IMR-90 (cell line): ENCODE measurements around the gene LAMA3. TPM values are rescaled to one million over a fixed set of nuclear protein-coding genes. Genes with fewer than 3 reads are reported as not detected.

Experiments used
- ATAC-seq: fragments of 200-7000 bp; cut with Tn5 transposase; 2 replicates; pipeline ENCODE4 v1.9.1; 2020; ENCODE audit warnings: low read depth, mild to moderate bottlenecking, moderate library complexity
- BruUV-seq: library from RNA; stranded (reverse); fragments of 400-500 nt; replicated peaks from 2 replicates; lab custom pipeline; 2021; lab: Mats Ljungman, UMichigan
- CTCF ChIA-PET: fragments of 300-600 bp; formaldehyde crosslinking; extraction: SDS; loops from one replicate; lab custom pipeline; 2021; ENCODE audit warnings: antibody characterized with exemption; lab: Yijun Ruan, JAX
- POLR2A ChIA-PET: fragments of 300-600 bp; sonication (Branson Sonifier 250); formaldehyde crosslinking; loops from one replicate; lab custom pipeline; 2022; ENCODE audit warnings: antibody characterized with exemption; ENCODE audit not compliant: unreplicated experiment; lab: Charles Lee
- DNase-seq: peaks from one replicate; pipeline ENCODE4 v3.0.0; 2013
- H2AFZ ChIP-seq: replicated peaks from 2 replicates; pipeline ENCODE3; 2013; ENCODE audit warnings: low read length, mild to moderate bottlenecking; ENCODE audit not compliant: poor library complexity
- H2AK5ac ChIP-seq: 2 replicates; pipeline ENCODE4 v1.6.1; 2013; ENCODE audit warnings: low read depth, low read length, inconsistent platforms
- H2AK9ac ChIP-seq: replicated peaks from 2 replicates; pipeline ENCODE3; 2013; ENCODE audit warnings: mild to moderate bottlenecking, low read depth, low read length, moderate library complexity; ENCODE audit not compliant: poor library complexity
- H2BK120ac ChIP-seq: 2 replicates; pipeline ENCODE4 v1.6.1; 2013; ENCODE audit warnings: low read depth, low read length, inconsistent platforms
- H2BK15ac ChIP-seq: 3 replicates; pipeline ENCODE4 v1.6.1; 2013; ENCODE audit warnings: low read depth, low read length, inconsistent platforms
- H2BK20ac ChIP-seq: 2 replicates; pipeline ENCODE4 v1.6.1; 2013; ENCODE audit warnings: low read depth, mild to moderate bottlenecking, inconsistent platforms, low read length, moderate library complexity
- H2BK5ac ChIP-seq: 2 replicates; pipeline ENCODE4 v1.6.1; 2013; ENCODE audit warnings: mild to moderate bottlenecking, low read depth, low read length, inconsistent platforms; ENCODE audit not compliant: poor library complexity, severe bottlenecking
- H3K14ac ChIP-seq: replicated peaks from 2 replicates; pipeline ENCODE4 v1.6.1; 2013; ENCODE audit warnings: low read depth, low read length, inconsistent platforms
- H3K18ac ChIP-seq: 2 replicates; pipeline ENCODE4 v1.6.1; 2013; ENCODE audit warnings: low read depth, low read length, control low read depth
- H3K23ac ChIP-seq: 2 replicates; pipeline ENCODE4 v1.6.1; 2013; ENCODE audit warnings: low read depth, low read length, inconsistent platforms
- H3K27ac ChIP-seq: 2 replicates; pipeline ENCODE4 v1.5.1; 2013; ENCODE audit warnings: mild to moderate bottlenecking, control low read depth, low read length; ENCODE audit not compliant: insufficient read depth
- H3K27me3 ChIP-seq: 2 replicates; pipeline ENCODE4 v1.6.1; 2013; ENCODE audit warnings: low read length; ENCODE audit not compliant: control insufficient read depth, insufficient read depth
- H3K36me3 ChIP-seq: 2 replicates; pipeline ENCODE4 v1.6.1; 2013; ENCODE audit warnings: low read length, mixed read lengths; ENCODE audit not compliant: control insufficient read depth, insufficient read depth
- H3K4ac ChIP-seq: 2 replicates; pipeline ENCODE4 v1.6.1; 2013; ENCODE audit warnings: low read depth, low read length, inconsistent platforms
- H3K4me1 ChIP-seq: 2 replicates; pipeline ENCODE4 v1.6.1; 2013; ENCODE audit warnings: low read length, mixed read lengths; ENCODE audit not compliant: control insufficient read depth, insufficient read depth
- H3K4me2 ChIP-seq: 2 replicates; pipeline ENCODE4 v1.6.1; 2013; ENCODE audit warnings: low read depth, mild to moderate bottlenecking, control low read depth, low read length, moderate library complexity
- H3K4me3 ChIP-seq: 2 replicates; pipeline ENCODE4 v1.5.1; 2013; ENCODE audit warnings: low read depth, mild to moderate bottlenecking, control low read depth, low read length, moderate library complexity; ENCODE audit not compliant: insufficient read depth
- H3K56ac ChIP-seq: 2 replicates; pipeline ENCODE4 v1.6.1; 2013; ENCODE audit warnings: low read length, inconsistent platforms; ENCODE audit not compliant: insufficient read depth; ENCODE audit errors: extremely low read depth
- H3K79me1 ChIP-seq, 2 experiments: 2 replicates each; pipeline ENCODE4 v1.6.1; 2013; ENCODE audit warnings: low read length in 2 of 2, inconsistent platforms in 1 of 2, low read depth in 1 of 2
- H3K9ac ChIP-seq: 2 replicates; pipeline ENCODE4 v1.6.1; 2013; ENCODE audit warnings: low read depth, low read length, control low read depth
- H3K9me1 ChIP-seq: 2 replicates; pipeline ENCODE4 v1.6.1; 2013; ENCODE audit warnings: low read length, inconsistent platforms; ENCODE audit not compliant: insufficient read depth
- H3K9me3 ChIP-seq: 2 replicates; pipeline ENCODE4 v1.6.1; 2013; ENCODE audit warnings: low read length; ENCODE audit not compliant: control insufficient read depth, insufficient read depth
- H4K20me1 ChIP-seq: 2 replicates; pipeline ENCODE4 v1.6.1; 2013; ENCODE audit warnings: low read length, inconsistent platforms; ENCODE audit not compliant: insufficient read depth
- H4K5ac ChIP-seq: 2 replicates; pipeline ENCODE4 v1.6.1; 2013; ENCODE audit warnings: mild to moderate bottlenecking, low read depth, low read length, control low read depth
- H4K8ac ChIP-seq, 2 experiments: 2 replicates each; pipeline ENCODE4 v1.6.1; 2013; ENCODE audit warnings: low read depth in 2 of 2, low read length in 2 of 2, control low read depth in 1 of 2, inconsistent platforms in 1 of 2
- H4K91ac ChIP-seq: 2 replicates; pipeline ENCODE4 v1.6.1; 2013; ENCODE audit warnings: low read depth, low read length, inconsistent platforms; ENCODE audit not compliant: insufficient read depth
- BHLHE40 ChIP-seq: fragments of 150-350 bp; IDR thresholded peaks from 2 replicates; pipeline ENCODE4 v1.6.1; 2016; ENCODE audit warnings: mild to moderate bottlenecking, low read depth, low read length
- CEBPB ChIP-seq: IDR thresholded peaks from 2 replicates; pipeline ENCODE4 v1.6.1; 2012; ENCODE audit warnings: low read depth, low read length, improper control_type of control experiment
- ELK1 ChIP-seq: fragments of 150-350 bp; IDR thresholded peaks from 2 replicates; pipeline ENCODE4 v1.6.1; 2016; ENCODE audit warnings: low read depth, mild to moderate bottlenecking, low read length, moderate library complexity, borderline replicate concordance
- MAZ ChIP-seq: IDR thresholded peaks from 2 replicates; pipeline ENCODE4 v1.6.1; 2012; ENCODE audit warnings: low read depth, mild to moderate bottlenecking, low read length, improper control_type of control experiment, moderate library complexity, borderline replicate concordance
- NFE2L2 ChIP-seq: fragments of 150-350 bp; IDR thresholded peaks from 2 replicates; pipeline ENCODE4 v1.6.1; 2016; ENCODE audit warnings: low read depth, mild to moderate bottlenecking, low read length
- RAD21 ChIP-seq: IDR thresholded peaks from 2 replicates; pipeline ENCODE4 v1.6.1; 2012; ENCODE audit warnings: low read length, improper control_type of control experiment
- RFX5 ChIP-seq: IDR thresholded peaks from 2 replicates; pipeline ENCODE4 v1.8.0; 2012; ENCODE audit warnings: low read depth, mild to moderate bottlenecking, low read length, moderate library complexity
- SMC3 ChIP-seq: fragments of 150-350 bp; IDR thresholded peaks from 2 replicates; pipeline ENCODE4 v1.6.1; 2016; ENCODE audit warnings: low read depth, mild to moderate bottlenecking, antibody characterized with exemption, low read length, moderate library complexity
- WGBS, 2 experiments: methylation state at CpG; one replicate each; pipeline versions ENCODE4 v1.1.5 to v1.1.7; 2013; ENCODE audit warnings: missing lambda C conversion rate in 2 of 2; ENCODE audit not compliant: insufficient read length in 1 of 2; ENCODE audit errors: extremely low coverage in 2 of 2; 5-methylcytosine and 5-hydroxymethylcytosine counted together
- dilution Hi-C: fragments of 300-500 bp; cut with HindIII; formaldehyde crosslinking; loops from one replicate; pipeline ENCODE4 v1.14.3; 2018; ENCODE audit warnings: low sequenced_read_pairs; ENCODE audit not compliant: unreplicated experiment
- in situ Hi-C: fragments of 300-500 bp; cut with MboI; formaldehyde crosslinking; loops from 3 replicates; pipeline ENCODE4 v1.14.3; 2019; ENCODE audit warnings: low sequenced_read_pairs, inconsistent platforms, mixed read lengths
- intact Hi-C: fragments of 100-400 bp; cut with micrococcal nuclease; formaldehyde crosslinking; loops from 2 replicates; pipeline ENCODE4 v1.10.0; 2022
- polyA plus RNA-seq, 3 experiments: library from polyadenylated mRNA; depleted of rRNA; stranded (reverse); fragments of >200 nt; gene quantifications; 2 replicates each; pipeline ENCODE4 v1.2.3, GENCODE V29; 2012; ENCODE audit warnings: low replicate concordance in 1 of 3
- total RNA-seq: library from RNA; depleted of rRNA; stranded (reverse); fragments of >200 nt; gene quantifications from 2 replicates; pipeline ENCODE4 v1.2.3, GENCODE V29; 2012
- TF ChIP-seq, protein P1 (sequence below): fragments of 150-350 bp; IDR thresholded peaks from 2 replicates; pipeline ENCODE4 v1.6.1; 2017; ENCODE audit warnings: mild to moderate bottlenecking, antibody characterized with exemption, low read length, low read depth

The LAMA3 gene
- total and polyA plus RNA-seq, 2 of the 4 experiments (the other 2 are of a cell fraction) = 0.18 to 0.19 TPM

GRCh38 chr18:23933407-23933806 lies 244.2 kb downstream of the LAMA3 start:
- Histone ChIP-seq H3K4me3 (no peak overlapping the region), H3K27me3 (no peaks in the 10 kb centered on the region; the same call in 1 of the 2 replicates), H3K27ac (no peak overlapping the region), H3K4me1 (peaks cover 4% of the 10 kb centered on the region), H3K9ac (no peak overlapping the region), H2BK15ac (no peak overlapping the region), H2AK5ac (no peak overlapping the region), H3K23ac (no peak overlapping the region), H2BK5ac (no peak overlapping the region), H3K9me3 (no peaks in the 10 kb centered on the region), H3K36me3 (no peaks in the 10 kb centered on the region), H3K9me1 (no peaks in the 10 kb centered on the region), H3K4ac (no peak overlapping the region), H3K18ac (no peak overlapping the region), H3K4me2 (no peak overlapping the region), H3K14ac (no peak overlapping the region), H4K20me1 (no peaks in the 10 kb centered on the region), H2BK120ac (no peak overlapping the region), H4K8ac (no peak overlapping the region), H4K5ac (no peak overlapping the region), H3K79me1 (no peaks in the 10 kb centered on the region), H2BK20ac (no peak overlapping the region), H3K56ac (no peak overlapping the region), H2AK9ac (no peak overlapping the region), H4K91ac (no peak overlapping the region), H2AFZ (no peak overlapping the region)
- in situ Hi-C loops (no loop called here), intact Hi-C loops (no loop called here), dilution Hi-C loops (no loop called here)
- peak; percentile 16 for DNase-seq
- ATAC-seq = no peak
- WGBS, 2 experiments = 100% methylated on average over 1 of the region's 1 CpG; no CpG with 5 or more reads in 1 of the 2 experiments
- CTCF ChIA-PET = no interaction called here
- BruUV-seq = no TSS peak
- POLR2A ChIA-PET = interaction anchor here (0.6 kb wide), 1 partner anchor 288 kb away, joined by 3 read pairs; no protein-coding TSS in a partner anchor
- no peak for TF ChIP-seq NFE2L2
- no peak for TF ChIP-seq ELK1
- TF ChIP-seq MAZ = no peak
- TF ChIP-seq RFX5 = no peak
- TF ChIP-seq CEBPB = no peak
- no peak for TF ChIP-seq RAD21
- TF ChIP-seq BHLHE40 = no peak
- no peak for TF ChIP-seq SMC3
- TF ChIP-seq, protein P1, sequence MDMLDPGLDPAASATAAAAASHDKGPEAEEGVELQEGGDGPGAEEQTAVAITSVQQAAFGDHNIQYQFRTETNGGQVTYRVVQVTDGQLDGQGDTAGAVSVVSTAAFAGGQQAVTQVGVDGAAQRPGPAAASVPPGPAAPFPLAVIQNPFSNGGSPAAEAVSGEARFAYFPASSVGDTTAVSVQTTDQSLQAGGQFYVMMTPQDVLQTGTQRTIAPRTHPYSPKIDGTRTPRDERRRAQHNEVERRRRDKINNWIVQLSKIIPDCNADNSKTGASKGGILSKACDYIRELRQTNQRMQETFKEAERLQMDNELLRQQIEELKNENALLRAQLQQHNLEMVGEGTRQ = no peak
